Right atrium auricular region (tissue), 2 donors: ENCODE measurements around the gene PGAM4. TPM values are rescaled to one million over a fixed set of nuclear protein-coding genes. Genes with fewer than 3 reads are reported as not detected.
"Not testable (repeated sequence)": the region's sequence is repeated elsewhere in the genome, so short reads cannot be mapped to it uniquely, and the experiment has no call there.

Experiments
- DNase-seq: peaks from one replicate; pipeline ENCODE4 v3.0.0-alpha.2; 2019; ENCODE audit warnings: low spot score
- H3K27ac ChIP-seq, 2 donors: fragments of 200-600 bp; sonication (generic); 1 replicate in 1 of 2; 2 replicates in 1 of 2; pipeline ENCODE4 v1.5.1; 2016 to 2019
- H3K27me3 ChIP-seq, 2 donors: fragments of 200-600 bp; sonication (generic); one replicate each; pipeline versions ENCODE4 v1.5.1 to v1.6.0; 2017 to 2019
- H3K36me3 ChIP-seq: fragments of 200-600 bp; sonication (generic); one replicate; pipeline ENCODE4 v1.5.1; 2016
- H3K4me1 ChIP-seq, 2 donors: fragments of 200-600 bp; sonication (generic); one replicate each; pipeline versions ENCODE4 v1.5.1 to v1.6.0; 2017 to 2019
- H3K4me3 ChIP-seq, 2 donors: fragments of 200-600 bp; sonication (generic); 1 replicate in 1 of 2; 2 replicates in 1 of 2; pipeline ENCODE4 v1.5.1; 2017 to 2019; ENCODE audit warnings: mild to moderate bottlenecking in 1 of 2, moderate library complexity in 1 of 2
- H3K9me3 ChIP-seq, 2 donors: fragments of 200-600 bp; sonication (generic); one replicate each; pipeline ENCODE4 v1.5.1; 2019
- total RNA-seq, 2 donors: library from RNA; depleted of rRNA; stranded (reverse); fragments of >200 nt; gene quantifications; one replicate each; pipeline ENCODE4 v1.1.0, GENCODE V29; 2016
- TF ChIP-seq, protein P1 (sequence below), 2 donors: fragments of 200-600 bp; sonication (generic); IDR thresholded peaks; one replicate each; pipeline ENCODE4 v1.5.1; 2019; ENCODE audit warnings: antibody characterized with exemption in 2 of 2

The PGAM4 gene
- total RNA-seq, 2 donors from 2014 or later: not detected

DNA sequence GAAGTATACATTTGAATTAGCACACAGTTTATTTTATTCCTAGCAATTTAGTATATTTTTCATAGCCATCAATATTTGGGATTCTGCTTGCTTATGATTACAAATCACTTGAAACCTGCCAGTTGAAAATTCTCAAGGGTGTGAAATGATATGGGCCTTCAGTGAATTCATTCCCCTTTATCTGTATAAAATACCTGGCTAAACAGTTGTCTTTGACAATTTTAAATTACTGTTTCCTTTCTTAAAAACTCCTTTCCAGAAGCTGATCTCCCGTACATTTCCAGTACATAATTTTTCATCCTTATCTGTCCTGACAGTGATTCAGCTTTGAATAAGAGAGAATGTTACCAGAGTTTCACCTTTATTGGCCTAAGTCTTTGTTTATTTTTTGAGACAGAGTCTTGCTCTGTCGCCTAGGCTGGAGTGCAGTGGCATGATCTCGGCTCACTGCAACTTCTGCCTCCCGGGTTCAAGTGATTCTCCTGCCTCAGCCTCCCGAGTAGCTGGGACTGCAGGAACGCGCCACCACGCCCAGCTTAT, 45.0 kb downstream of the PGAM4 start:
- H3K9me3 ChIP-seq: no peaks in the 10 kb centered on the region
- no peak overlapping the region for H3K27ac ChIP-seq
- H3K27me3 ChIP-seq: no peaks in the 10 kb centered on the region
- H3K4me3 ChIP-seq: no peak overlapping the region
- TF ChIP-seq, protein P1, sequence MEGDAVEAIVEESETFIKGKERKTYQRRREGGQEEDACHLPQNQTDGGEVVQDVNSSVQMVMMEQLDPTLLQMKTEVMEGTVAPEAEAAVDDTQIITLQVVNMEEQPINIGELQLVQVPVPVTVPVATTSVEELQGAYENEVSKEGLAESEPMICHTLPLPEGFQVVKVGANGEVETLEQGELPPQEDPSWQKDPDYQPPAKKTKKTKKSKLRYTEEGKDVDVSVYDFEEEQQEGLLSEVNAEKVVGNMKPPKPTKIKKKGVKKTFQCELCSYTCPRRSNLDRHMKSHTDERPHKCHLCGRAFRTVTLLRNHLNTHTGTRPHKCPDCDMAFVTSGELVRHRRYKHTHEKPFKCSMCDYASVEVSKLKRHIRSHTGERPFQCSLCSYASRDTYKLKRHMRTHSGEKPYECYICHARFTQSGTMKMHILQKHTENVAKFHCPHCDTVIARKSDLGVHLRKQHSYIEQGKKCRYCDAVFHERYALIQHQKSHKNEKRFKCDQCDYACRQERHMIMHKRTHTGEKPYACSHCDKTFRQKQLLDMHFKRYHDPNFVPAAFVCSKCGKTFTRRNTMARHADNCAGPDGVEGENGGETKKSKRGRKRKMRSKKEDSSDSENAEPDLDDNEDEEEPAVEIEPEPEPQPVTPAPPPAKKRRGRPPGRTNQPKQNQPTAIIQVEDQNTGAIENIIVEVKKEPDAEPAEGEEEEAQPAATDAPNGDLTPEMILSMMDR (IDR thresholded peaks at IDR 0.05): no peak
- no peaks in the 10 kb centered on the region for H3K36me3 ChIP-seq
- peaks cover 0 to 4% of the 10 kb centered on the region in 2 donors for H3K4me1 ChIP-seq
- DNase-seq: no peak

DNA sequence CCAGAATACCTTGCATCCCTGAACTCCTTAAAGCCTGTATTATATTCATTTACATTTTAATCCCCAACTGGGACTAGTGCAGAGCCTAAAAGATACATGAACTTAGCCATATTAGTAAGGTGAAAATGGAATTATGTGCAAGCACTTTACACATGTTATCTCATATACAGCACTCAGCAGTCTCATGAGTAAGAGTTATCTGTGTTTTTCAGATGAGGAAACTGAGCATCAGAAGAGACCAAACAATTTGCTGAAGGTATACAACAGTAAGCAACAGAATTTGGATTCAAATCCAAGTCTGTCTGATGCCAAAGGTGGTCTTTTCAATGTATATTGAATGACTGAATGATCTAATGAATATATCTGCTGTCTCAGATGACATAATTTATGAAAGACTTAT, 46.7 kb downstream of the PGAM4 start:
- TF ChIP-seq, protein P1 (IDR thresholded peaks at IDR 0.05): no peak
- Histone ChIP-seq H3K27ac (no peak overlapping the region), H3K36me3 (no peaks in the 10 kb centered on the region), H3K27me3 (no peaks in the 10 kb centered on the region), H3K4me3 (no peak overlapping the region), H3K4me1 (peaks cover 0 to 11% of the 10 kb centered on the region in 2 donors), H3K9me3 (no peaks in the 10 kb centered on the region)
- DNase-seq: no peak

DNA sequence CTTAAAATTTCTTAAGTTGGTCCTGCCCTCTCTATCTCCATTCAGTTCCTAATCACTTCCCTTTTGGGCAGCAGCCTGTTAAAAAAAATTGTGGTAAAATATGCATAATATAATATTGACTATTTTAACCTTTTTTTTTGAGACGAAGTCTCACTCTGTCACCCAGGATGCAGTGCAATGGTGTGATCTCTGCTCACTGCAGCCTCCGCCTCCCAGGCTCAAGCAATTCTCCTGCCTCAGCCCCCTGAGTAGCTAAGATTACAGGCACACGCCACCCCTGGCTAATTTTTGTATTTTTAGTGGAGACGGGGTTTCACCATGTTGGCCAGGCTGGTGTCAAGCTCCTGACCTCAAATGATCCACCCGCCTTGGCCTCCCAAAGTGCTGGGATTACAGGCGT, 50.1 kb downstream of the PGAM4 start:
- H3K4me3 ChIP-seq, H3K27ac ChIP-seq, H3K27me3 ChIP-seq, H3K36me3 ChIP-seq, DNase-seq, H3K9me3 ChIP-seq, H3K4me1 ChIP-seq: not testable (repeated sequence)

GRCh38 chrX:77918568-77918967, 50.9 kb downstream of the PGAM4 start:
- H3K27ac ChIP-seq: no peak overlapping the region
- H3K27me3 ChIP-seq: no peaks in the 10 kb centered on the region
- no peak overlapping the region for H3K4me3 ChIP-seq
- no peaks in the 10 kb centered on the region for H3K36me3 ChIP-seq
- TF ChIP-seq, protein P1 (IDR thresholded peaks at IDR 0.05): no peak
- H3K9me3 ChIP-seq: no peaks in the 10 kb centered on the region
- H3K4me1 ChIP-seq: peaks cover 0 to 8% of the 10 kb centered on the region in 2 donors
- no peak for DNase-seq

Other genes starting within 250 kb of the PGAM4 start
- 10 to 100 TPM; 40.9 to 48.3 TPM for gene ATRX, start 183.4 kb downstream of the PGAM4 start, total RNA-seq
- gene MAGT1, start 74.2 kb downstream of the PGAM4 start, total RNA-seq: 10 to 100 TPM; 48.4 to 55.5 TPM
- gene COX7B, start 70.2 kb downstream of the PGAM4 start, total RNA-seq: 1,000 to 10,000 TPM; 1,439 to 1,473 TPM
- gene ATP7A, start 58.9 kb downstream of the PGAM4 start, total RNA-seq: 1 to 10 TPM; 6.3 to 7.5 TPM
- gene PGK1, start 134.6 kb upstream of the PGAM4 start, total RNA-seq: 100 to 1,000 TPM; 197 to 263 TPM
- gene TAF9B, start 170.0 kb upstream of the PGAM4 start, total RNA-seq: 10 to 100 TPM; 36.6 to 36.7 TPM